ENCODE results near the gene PPP4R4. TPM values are rescaled to one million over a fixed set of nuclear protein-coding genes. Genes with fewer than 3 reads are reported as not detected.

PPP4R4 gene
- total and polyA plus RNA-seq, 11 donors: 0.06 to 1.0 (median 0.40) TPM; not detected in 6

DNA sequence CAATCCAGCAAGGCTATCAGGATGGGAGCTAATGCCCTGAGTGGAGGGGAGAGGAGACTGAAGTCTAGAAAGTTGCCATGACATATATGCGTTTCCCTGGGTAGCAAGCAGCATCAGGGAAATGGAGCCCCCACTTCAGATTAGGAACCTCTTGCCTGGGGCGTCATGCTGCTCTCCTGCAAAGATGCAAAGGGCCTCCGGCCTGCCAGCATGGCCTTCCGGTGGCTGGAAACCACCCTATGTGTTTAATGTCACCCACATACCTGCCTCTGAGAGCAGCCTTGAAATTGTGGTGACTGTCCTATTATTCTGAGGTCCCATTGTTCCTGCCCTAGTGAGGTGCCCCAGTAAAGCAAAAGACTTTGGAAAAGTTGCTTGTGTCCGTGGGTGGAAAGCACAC, 34.7 kb upstream of the PPP4R4 start:
- DNase-seq (no peak), ATAC-seq (no peak)
- intact Hi-C loops (cut with DNase I): loop anchor here (5.0 to 10.0 kb wide), 6 partner anchors 38 to 345 kb away; no protein-coding TSS in a partner anchor
- H3K36me3 ChIP-seq: no peaks in the 10 kb centered on the region
- no peak for TF ChIP-seq POLR2A (IDR thresholded peaks at IDR 0.05)
- H3K4me1 ChIP-seq: no peaks in the 10 kb centered on the region
- no peak overlapping the region for H3K27ac ChIP-seq
- 61 to 90% (median 85%) methylated on average over 5 of the region's 5 CpGs for WGBS, 4 donors
- no peaks in the 10 kb centered on the region for H3K27me3 ChIP-seq
- H3K4me3 ChIP-seq: no peak overlapping the region
- H3K9me3 ChIP-seq: peaks cover 0 to 12% (median 0%) of the 10 kb centered on the region in 12 donors

DNA sequence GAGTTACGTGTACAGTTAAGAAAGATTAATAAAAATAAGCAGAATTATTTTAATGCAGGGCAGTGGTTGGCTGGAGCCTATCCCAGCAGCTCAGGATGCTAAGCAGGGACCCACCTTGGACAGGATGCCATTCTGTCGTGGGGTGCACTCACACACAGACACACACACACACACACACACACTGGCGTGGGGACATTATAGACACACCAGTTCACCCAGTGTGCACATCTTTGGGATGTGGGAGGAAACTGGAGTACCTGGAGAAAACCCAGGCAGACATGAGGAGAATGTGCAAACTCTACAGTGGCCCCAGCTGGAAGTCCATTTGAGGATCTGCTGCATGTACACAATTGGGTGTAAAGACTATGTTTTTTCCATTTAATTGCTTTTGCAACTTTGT, 31.9 kb upstream of the PPP4R4 start:
- no peaks in the 10 kb centered on the region for H3K36me3 ChIP-seq
- no peak overlapping the region for H3K4me3 ChIP-seq
- WGBS, 4 donors: 58 to 78% (median 67%) methylated on average over 3 of the region's 3 CpGs
- TF ChIP-seq, protein P1, sequence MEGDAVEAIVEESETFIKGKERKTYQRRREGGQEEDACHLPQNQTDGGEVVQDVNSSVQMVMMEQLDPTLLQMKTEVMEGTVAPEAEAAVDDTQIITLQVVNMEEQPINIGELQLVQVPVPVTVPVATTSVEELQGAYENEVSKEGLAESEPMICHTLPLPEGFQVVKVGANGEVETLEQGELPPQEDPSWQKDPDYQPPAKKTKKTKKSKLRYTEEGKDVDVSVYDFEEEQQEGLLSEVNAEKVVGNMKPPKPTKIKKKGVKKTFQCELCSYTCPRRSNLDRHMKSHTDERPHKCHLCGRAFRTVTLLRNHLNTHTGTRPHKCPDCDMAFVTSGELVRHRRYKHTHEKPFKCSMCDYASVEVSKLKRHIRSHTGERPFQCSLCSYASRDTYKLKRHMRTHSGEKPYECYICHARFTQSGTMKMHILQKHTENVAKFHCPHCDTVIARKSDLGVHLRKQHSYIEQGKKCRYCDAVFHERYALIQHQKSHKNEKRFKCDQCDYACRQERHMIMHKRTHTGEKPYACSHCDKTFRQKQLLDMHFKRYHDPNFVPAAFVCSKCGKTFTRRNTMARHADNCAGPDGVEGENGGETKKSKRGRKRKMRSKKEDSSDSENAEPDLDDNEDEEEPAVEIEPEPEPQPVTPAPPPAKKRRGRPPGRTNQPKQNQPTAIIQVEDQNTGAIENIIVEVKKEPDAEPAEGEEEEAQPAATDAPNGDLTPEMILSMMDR (IDR thresholded peaks at IDR 0.05): no peak
- TF ChIP-seq POLR2A (IDR thresholded peaks at IDR 0.05): no peak
- no peak for DNase-seq
- H3K9me3 ChIP-seq: no peaks in the 10 kb centered on the region
- no peak for ATAC-seq
- intact Hi-C loops (cut with DNase I): no loop called here
- H3K4me1 ChIP-seq: no peaks in the 10 kb centered on the region
- no peak overlapping the region for H3K27ac ChIP-seq
- no peaks in the 10 kb centered on the region for H3K27me3 ChIP-seq

DNA sequence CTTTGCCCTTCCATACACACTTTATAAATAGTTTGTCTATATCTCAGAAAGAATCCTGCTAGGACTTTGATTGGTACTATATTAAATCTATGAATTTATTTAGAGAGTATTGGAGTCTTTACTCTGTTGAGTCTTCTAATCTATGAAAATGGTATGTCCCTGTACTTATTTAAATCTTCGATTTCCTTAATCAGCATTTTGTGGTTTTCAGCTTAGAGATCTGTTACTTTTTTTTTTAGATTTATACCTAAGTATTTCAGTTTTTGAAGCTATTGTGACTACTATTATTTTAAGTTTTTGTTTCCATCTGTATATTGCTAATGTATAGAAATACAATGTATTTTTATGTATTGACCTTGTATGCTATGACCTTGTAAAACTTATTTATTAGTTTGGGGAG, 31.3 kb upstream of the PPP4R4 start:
- H3K4me3 ChIP-seq: no peak overlapping the region
- H3K36me3 ChIP-seq: no peaks in the 10 kb centered on the region
- no peaks in the 10 kb centered on the region for H3K9me3 ChIP-seq
- DNase-seq (no peak), ATAC-seq (no peak)
- intact Hi-C loops (cut with DNase I): no loop called here
- WGBS, 4 donors: 88 to 93% (median 89%) methylated on average over 1 of the region's 1 CpG
- H3K27ac ChIP-seq: no peak overlapping the region
- H3K4me1 ChIP-seq: no peaks in the 10 kb centered on the region
- no peaks in the 10 kb centered on the region for H3K27me3 ChIP-seq
- no peak for TF ChIP-seq POLR2A (IDR thresholded peaks at IDR 0.05)
- TF ChIP-seq, protein P1 (IDR thresholded peaks at IDR 0.05): no peak

DNA sequence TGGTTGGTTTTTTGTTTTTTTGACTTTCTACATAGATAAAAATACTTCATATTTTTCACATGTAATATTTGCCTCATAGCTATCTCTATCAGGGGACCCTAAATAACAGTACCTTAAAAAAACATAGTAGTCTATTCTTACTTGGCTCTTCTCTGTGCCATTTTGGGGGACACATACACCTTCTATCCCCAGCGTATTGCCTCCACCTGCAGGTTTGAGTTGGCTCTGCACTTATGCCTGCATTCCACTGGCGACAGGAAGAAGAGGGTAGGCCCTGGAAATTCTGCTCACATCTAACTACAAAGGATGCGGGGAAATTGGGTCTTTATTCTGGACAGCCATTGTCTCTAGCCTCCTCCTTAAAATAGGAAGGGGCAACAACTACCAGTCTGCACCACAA, 30.9 kb upstream of the PPP4R4 start:
- Histone ChIP-seq H3K27ac (no peak overlapping the region), H3K4me3 (no peak overlapping the region), H3K27me3 (no peaks in the 10 kb centered on the region), H3K4me1 (no peaks in the 10 kb centered on the region), H3K36me3 (no peaks in the 10 kb centered on the region), H3K9me3 (no peaks in the 10 kb centered on the region)
- intact Hi-C loops (cut with DNase I): no loop called here
- 76 to 83% (median 77%) methylated on average over 3 of the region's 3 CpGs for WGBS, 4 donors
- no peak for TF ChIP-seq POLR2A (IDR thresholded peaks at IDR 0.05)
- TF ChIP-seq, protein P1 (IDR thresholded peaks at IDR 0.05): peak in 5 of 12 donors; percentile 7 to 24 (median 12)
- DNase-seq (no peak), ATAC-seq (no peak)

DNA sequence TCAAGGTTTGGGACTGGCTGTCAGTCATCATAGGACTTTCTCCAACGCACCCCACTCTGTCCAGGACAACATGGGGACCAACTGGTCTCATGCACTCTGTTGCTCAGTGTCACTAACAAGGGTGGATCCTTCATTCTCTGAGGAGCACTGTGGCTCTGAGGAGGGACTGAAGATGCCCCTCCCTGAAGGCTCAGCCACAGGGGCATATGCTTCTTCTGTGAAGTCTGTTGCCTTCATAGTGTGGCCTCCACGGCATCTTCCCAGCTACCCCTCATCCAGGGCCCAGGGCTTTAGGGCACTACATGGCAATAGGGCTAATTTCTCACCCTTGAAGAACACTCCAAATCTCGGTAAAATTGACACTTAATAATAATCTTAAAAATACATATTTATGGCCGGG, 30.4 kb upstream of the PPP4R4 start:
- Histone ChIP-seq H3K9me3 (no peaks in the 10 kb centered on the region), H3K27me3 (no peaks in the 10 kb centered on the region), H3K27ac (no peak overlapping the region), H3K4me3 (no peak overlapping the region), H3K4me1 (no peaks in the 10 kb centered on the region), H3K36me3 (no peaks in the 10 kb centered on the region)
- DNase-seq (no peak), ATAC-seq (no peak)
- intact Hi-C loops (cut with DNase I): no loop called here
- TF ChIP-seq POLR2A (IDR thresholded peaks at IDR 0.05): no peak
- TF ChIP-seq, protein P1 (IDR thresholded peaks at IDR 0.05): no peak
- WGBS, 4 donors: 90 to 93% (median 91%) methylated on average over 4 of the region's 4 CpGs
